Calu3 (cell line): ENCODE data around the gene KLRB1. TPM values are rescaled to one million over a fixed set of nuclear protein-coding genes. Genes with fewer than 3 reads are reported as not detected.

Source experiments
- BruUV-seq: library from RNA; stranded (reverse); fragments of 400-500 nt; replicated peaks from 2 replicates; lab custom pipeline; 2021; lab: Mats Ljungman, UMichigan
- CTCF ChIA-PET: fragments of 300-600 bp; sonication (Branson Sonifier 250); formaldehyde crosslinking; loops from one replicate; lab custom pipeline; 2022; ENCODE audit warnings: antibody characterized with exemption; lab: Charles Lee
- DNase-seq: peaks from one replicate; pipeline ENCODE4 v3.0.0; 2022
- H3K27ac Mint-ChIP-seq: one replicate; pipeline ENCODE4 v1.8.0; 2022; ENCODE audit warnings: mixed read lengths; ENCODE audit not compliant: unreplicated experiment
- H3K27me3 Mint-ChIP-seq: one replicate; pipeline ENCODE4 v1.8.0; 2022; ENCODE audit warnings: mixed read lengths; ENCODE audit not compliant: unreplicated experiment
- H3K36me3 Mint-ChIP-seq: one replicate; pipeline ENCODE4 v1.8.0; 2022; ENCODE audit warnings: mild to moderate bottlenecking, moderate library complexity, mixed read lengths; ENCODE audit not compliant: insufficient read depth, unreplicated experiment
- H3K4me1 Mint-ChIP-seq: one replicate; pipeline ENCODE4 v1.8.0; 2022; ENCODE audit warnings: mild to moderate bottlenecking, low read depth, mixed read lengths; ENCODE audit not compliant: unreplicated experiment
- H3K4me3 Mint-ChIP-seq: one replicate; pipeline ENCODE4 v1.8.0; 2022; ENCODE audit warnings: mild to moderate bottlenecking, low read depth, moderate library complexity, mixed read lengths; ENCODE audit not compliant: unreplicated experiment
- H3K9me3 Mint-ChIP-seq: one replicate; pipeline ENCODE4 v1.8.0; 2022; ENCODE audit warnings: low read depth, mixed read lengths; ENCODE audit not compliant: unreplicated experiment
- intact Hi-C: fragments of 100-400 bp; cut with micrococcal nuclease; formaldehyde crosslinking; loops from one replicate; pipeline ENCODE4 v1.10.0; 2022; ENCODE audit not compliant: unreplicated experiment
- total RNA-seq: library from RNA; stranded (reverse); gene quantifications from 2 replicates; pipeline ENCODE4 v1.2.3, GENCODE V29; 2022
- TF ChIP-seq, protein P1 (sequence below): fragments of 200-600 bp; IDR thresholded peaks from one replicate; pipeline ENCODE4 v1.8.0; 2022; ENCODE audit warnings: antibody characterized with exemption; ENCODE audit not compliant: unreplicated experiment

The KLRB1 gene
- total RNA-seq, 1 experiment from 2014 or later: not detected

DNA sequence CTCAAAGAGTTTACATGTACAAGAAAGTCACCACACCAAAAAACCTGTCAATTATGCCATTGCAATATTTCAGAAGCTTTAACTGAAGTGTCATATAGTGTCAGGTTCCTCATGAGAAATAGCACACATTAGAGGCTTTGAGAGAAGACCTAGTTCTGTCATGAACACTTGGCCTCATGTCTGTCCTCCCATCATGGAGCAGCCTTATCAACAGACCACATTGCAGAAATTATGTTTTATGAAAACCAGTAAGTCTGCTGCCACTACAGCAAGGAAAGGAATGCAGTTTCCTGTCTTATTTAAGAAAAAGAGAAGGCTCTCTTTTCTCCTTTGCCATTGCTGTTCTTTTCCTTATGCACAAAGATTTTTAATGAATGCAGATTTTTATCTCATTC, 35.5 kb upstream of the KLRB1 start:
- no peaks in the 10 kb centered on the region for H3K9me3 Mint-ChIP-seq
- peaks cover 11% of the 10 kb centered on the region for H3K36me3 Mint-ChIP-seq
- no TSS peak for BruUV-seq
- DNase-seq: no peak
- intact Hi-C loops: no loop called here
- no peak overlapping the region for H3K4me3 Mint-ChIP-seq
- no peak overlapping the region for H3K27ac Mint-ChIP-seq
- CTCF ChIA-PET: no interaction called here
- H3K4me1 Mint-ChIP-seq: peaks cover 13% of the 10 kb centered on the region
- TF ChIP-seq, protein P1, sequence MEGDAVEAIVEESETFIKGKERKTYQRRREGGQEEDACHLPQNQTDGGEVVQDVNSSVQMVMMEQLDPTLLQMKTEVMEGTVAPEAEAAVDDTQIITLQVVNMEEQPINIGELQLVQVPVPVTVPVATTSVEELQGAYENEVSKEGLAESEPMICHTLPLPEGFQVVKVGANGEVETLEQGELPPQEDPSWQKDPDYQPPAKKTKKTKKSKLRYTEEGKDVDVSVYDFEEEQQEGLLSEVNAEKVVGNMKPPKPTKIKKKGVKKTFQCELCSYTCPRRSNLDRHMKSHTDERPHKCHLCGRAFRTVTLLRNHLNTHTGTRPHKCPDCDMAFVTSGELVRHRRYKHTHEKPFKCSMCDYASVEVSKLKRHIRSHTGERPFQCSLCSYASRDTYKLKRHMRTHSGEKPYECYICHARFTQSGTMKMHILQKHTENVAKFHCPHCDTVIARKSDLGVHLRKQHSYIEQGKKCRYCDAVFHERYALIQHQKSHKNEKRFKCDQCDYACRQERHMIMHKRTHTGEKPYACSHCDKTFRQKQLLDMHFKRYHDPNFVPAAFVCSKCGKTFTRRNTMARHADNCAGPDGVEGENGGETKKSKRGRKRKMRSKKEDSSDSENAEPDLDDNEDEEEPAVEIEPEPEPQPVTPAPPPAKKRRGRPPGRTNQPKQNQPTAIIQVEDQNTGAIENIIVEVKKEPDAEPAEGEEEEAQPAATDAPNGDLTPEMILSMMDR: no peak
- H3K27me3 Mint-ChIP-seq: no peaks in the 10 kb centered on the region

DNA sequence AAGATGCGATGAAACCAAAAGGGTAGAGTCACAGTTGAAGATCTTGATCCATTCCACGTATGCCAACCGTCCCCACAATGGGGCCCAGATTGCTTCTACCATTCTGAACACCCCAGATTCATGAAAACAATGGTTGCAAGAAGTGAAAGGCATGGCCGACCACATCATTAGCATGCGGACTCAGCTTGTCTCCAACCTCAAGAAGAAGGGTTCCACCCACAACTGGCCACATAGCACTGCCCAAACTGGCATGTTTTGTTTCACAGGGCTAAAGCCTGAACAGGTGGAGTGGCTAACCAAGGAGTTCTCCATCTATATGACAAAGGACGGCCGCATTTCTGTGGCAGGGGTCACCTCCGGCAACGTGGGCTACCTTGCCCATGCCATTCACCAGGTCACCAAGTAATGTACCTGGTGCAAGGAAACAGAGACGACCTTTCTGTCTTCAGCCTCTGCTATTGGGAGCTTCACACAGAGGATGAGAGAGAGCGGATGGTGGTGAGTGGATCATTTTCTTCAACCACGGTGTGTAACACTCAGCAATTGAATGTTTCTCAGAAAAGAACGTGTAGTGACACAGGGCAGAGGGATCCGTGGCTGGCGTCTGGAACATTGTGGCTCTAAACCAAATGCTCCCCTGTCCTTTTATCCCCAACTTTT, 35.0 kb upstream of the KLRB1 start:
- intact Hi-C loops: no loop called here
- TF ChIP-seq, protein P1: no peak
- no peaks in the 10 kb centered on the region for H3K9me3 Mint-ChIP-seq
- no TSS peak for BruUV-seq
- CTCF ChIA-PET: no interaction called here
- no peak for DNase-seq
- H3K4me1 Mint-ChIP-seq: peaks cover 16% of the 10 kb centered on the region
- H3K36me3 Mint-ChIP-seq: peaks cover 6% of the 10 kb centered on the region
- H3K4me3 Mint-ChIP-seq: no peak overlapping the region
- no peak overlapping the region for H3K27ac Mint-ChIP-seq
- no peaks in the 10 kb centered on the region for H3K27me3 Mint-ChIP-seq

DNA sequence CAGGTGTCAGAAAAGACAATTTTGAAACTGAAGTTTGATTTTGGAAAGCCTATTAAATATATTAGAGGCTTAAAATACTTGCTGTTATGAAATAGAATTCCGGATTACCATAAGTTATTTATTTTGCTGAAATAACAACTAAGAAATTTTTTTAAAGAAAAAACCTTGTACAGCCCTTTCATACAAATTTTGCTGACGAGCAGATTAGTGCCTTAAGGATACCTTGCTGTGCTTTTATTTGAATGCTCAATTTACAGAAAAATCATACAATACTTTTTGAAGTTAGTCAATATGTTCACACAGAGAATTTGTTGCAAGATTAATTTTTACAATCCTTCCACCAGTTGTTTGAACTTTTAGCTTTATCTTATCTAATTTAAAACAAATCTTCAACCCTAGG, 32.3 kb upstream of the KLRB1 start:
- CTCF ChIA-PET: no interaction called here
- DNase-seq: no peak
- Mint-ChIP-seq H3K4me1 (peaks cover 21% of the 10 kb centered on the region), H3K27ac (no peak overlapping the region), H3K27me3 (no peaks in the 10 kb centered on the region), H3K4me3 (no peak overlapping the region), H3K9me3 (no peaks in the 10 kb centered on the region), H3K36me3 (no peaks in the 10 kb centered on the region)
- no TSS peak for BruUV-seq
- intact Hi-C loops: no loop called here
- TF ChIP-seq, protein P1: no peak

DNA sequence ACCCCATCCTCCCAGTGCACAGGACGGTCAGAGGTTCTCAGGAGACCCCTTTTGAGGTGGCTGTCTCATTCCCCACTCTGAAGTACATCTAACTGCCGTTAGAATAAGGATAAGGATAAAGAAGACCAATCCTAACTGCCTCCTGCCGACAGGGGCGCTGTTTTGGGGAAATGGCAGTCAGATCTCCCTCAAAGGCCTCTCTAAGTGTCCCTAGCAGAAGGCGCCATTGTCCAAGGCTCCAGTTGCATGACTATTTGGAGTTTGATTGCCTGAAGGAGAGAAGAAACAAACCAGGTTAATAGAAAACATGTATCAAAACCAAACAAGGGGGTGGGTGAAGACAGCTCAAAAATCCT, 29.1 kb upstream of the KLRB1 start:
- Mint-ChIP-seq H3K9me3 (no peaks in the 10 kb centered on the region), H3K4me3 (no peak overlapping the region), H3K27me3 (no peaks in the 10 kb centered on the region), H3K27ac (no peak overlapping the region), H3K36me3 (no peaks in the 10 kb centered on the region), H3K4me1 (peaks cover 26% of the 10 kb centered on the region)
- no TSS peak for BruUV-seq
- CTCF ChIA-PET: no interaction called here
- DNase-seq: no peak
- TF ChIP-seq, protein P1: no peak
- intact Hi-C loops: no loop called here
